C4-2B (cell line): ENCODE results near the gene GCK.

ENCODE experiments used
- H3K27ac ChIP-seq: fragments of 450-650 bp; 2 replicates; pipeline ENCODE4 v1.5.1; 2017
- ZFX ChIP-seq: fragments of 450-650 bp; IDR thresholded peaks from 2 replicates; pipeline ENCODE4 v1.6.1; 2017
- TF ChIP-seq, protein P1 (sequence below): fragments of 450-650 bp; conservative IDR thresholded peaks from 2 replicates; pipeline ENCODE4 v1.5.1; 2017; ENCODE audit warnings: mild to moderate bottlenecking

GCK gene

DNA sequence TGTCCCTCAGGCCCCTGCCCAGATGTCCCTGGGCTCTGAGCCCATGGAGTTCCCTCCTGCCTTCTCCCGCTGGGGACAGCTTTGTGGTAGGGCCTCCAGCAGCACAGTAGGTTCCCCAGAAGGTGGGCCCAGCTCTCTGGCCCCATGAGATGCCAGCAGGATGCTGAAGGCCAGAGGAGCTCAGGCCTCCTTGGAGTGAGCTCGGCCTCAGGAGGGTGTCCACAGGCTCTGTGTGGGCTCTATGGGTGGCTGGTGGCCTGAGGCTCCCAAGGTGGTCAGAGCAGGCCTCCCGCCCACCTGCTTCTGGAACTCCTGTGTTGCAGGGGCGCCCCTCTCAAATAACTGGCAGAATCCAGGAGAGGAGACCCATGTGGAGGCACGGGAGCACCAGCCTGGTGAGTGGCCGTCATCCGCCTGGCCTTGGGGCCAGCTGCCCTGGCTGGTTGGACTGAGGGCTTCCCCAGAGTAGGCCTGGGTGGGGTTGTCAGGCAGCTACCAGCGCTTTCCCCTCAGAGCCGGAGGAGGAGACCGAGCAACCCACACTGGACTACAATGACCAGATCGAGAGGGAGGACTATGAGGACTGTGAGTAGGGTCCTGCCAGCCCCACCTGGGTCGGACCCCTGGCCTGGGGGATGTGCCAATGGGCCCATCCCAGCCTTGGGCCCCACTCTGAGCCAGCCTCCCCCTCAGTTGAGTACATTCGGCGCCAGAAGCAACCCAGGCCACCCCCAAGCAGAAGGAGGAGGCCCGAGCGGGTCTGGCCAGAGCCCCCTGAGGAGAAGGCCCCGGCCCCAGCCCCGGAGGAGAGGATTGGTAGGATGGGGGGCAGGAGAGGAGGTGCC lies 81.9 kb downstream of the GCK start:
- no peak overlapping the region for H3K27ac ChIP-seq
- TF ChIP-seq ZFX, result no peak
- TF ChIP-seq, protein P1, sequence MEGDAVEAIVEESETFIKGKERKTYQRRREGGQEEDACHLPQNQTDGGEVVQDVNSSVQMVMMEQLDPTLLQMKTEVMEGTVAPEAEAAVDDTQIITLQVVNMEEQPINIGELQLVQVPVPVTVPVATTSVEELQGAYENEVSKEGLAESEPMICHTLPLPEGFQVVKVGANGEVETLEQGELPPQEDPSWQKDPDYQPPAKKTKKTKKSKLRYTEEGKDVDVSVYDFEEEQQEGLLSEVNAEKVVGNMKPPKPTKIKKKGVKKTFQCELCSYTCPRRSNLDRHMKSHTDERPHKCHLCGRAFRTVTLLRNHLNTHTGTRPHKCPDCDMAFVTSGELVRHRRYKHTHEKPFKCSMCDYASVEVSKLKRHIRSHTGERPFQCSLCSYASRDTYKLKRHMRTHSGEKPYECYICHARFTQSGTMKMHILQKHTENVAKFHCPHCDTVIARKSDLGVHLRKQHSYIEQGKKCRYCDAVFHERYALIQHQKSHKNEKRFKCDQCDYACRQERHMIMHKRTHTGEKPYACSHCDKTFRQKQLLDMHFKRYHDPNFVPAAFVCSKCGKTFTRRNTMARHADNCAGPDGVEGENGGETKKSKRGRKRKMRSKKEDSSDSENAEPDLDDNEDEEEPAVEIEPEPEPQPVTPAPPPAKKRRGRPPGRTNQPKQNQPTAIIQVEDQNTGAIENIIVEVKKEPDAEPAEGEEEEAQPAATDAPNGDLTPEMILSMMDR, result no peak

- TF ChIP-seq, protein P1, result no peak
- TF ChIP-seq ZFX, result no peak
- H3K27ac ChIP-seq, result no peak overlapping the region
Observed at GRCh38 chr7:44106311-44107065, 82.8 kb downstream of the GCK start.

- H3K27ac ChIP-seq, result no peak overlapping the region
- TF ChIP-seq, protein P1, result no peak
- no peak for TF ChIP-seq ZFX
Observed at GRCh38 chr7:44105832-44106231, 83.4 kb downstream of the GCK start.

DNA sequence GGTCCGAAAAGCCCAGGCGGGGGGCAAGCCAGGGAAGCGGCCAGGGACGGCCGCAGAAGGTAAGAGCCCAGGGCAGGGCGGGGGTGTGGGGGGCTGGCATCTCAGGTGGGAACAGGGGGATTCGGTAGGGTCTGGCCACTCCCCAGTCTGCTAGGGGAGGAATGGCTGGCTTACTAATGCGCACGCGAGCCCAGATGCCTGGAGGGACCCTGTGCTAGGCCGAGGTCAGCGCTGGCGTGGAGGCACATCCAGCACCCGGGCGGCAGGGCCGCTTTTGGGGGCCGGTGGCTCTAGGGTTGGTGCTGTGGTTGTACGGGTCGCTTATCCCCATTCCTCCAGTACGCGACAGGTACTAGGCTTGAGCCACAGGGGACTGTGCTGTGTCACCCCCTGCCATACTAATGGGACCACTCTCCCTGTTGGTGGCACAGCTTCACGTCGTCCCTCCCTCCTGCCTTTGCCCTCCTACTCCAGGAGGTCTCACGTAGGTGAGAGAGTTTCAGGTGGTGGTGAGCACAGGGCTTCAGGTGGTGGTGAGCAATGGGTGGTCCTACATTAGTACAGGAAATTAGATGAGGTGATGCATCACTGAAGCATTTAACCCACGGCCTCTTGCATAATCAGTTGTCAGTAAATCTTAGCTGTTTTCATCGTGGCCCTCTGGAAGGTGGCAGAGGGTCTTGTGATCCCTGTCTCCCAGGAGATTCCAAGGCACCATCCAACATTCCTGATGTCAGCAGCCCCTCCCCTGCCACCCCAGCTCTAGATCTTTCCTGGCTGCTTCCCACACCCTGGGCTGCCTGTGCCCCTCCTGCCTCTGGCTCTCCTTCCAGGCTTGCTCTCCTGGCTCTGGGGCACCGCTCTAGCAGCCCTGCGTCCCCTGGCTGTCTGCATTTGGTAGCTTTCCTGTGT lies 84.1 kb downstream of the GCK start:
- no peak for TF ChIP-seq ZFX
- TF ChIP-seq, protein P1, result no peak
- H3K27ac ChIP-seq, result no peak overlapping the region

DNA sequence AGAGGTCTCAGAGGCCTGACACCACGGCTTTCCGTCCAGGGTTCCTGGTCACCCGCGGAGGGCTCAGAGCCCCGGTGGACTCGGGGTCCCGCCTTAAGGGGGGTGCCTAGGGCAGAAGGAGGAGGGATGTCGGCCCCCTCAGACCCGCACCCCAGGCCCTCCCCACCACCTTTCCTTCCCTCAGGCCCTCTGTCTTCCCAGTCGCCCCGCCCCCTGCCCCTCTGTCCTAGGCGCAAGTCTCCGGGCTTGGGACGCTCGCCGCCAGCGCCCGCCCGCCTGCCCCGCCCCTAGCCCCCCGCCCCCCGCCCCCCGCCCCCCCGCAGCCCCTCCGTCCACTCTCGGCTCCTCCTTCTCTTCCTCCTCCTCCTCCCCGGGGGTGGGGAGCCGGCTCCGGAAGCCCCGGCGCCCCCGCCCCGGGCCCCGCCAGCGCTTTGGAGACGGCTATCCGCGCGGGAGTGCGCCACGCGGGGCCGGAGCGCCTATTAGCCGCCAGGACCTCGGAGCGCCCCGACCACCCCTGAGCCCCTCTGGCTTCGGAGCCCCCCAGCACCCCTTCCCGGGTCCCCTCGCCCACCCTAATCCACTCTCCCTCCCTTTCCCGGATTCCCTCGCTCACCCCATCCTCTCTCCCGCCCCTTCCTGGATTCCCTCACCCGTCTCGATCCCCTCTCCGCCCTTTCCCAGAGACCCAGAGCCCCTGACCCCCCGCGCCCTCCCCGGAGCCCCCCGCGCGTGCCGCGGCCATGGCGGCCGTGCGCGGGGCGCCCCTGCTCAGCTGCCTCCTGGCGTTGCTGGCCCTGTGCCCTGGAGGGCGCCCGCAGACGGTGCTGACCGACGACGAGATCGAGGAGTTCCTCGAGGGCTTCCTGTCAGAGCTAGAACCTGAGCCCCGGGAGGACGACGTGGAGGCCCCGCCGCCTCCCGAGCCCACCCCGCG lies 85.0 kb downstream of the GCK start, which contains the start of gene AEBP1:
AEBP1 (plus strand) TSS at position 423 of the 937 bp plus-strand sequence; CDS start at position 744, 321 bp downstream.
- TF ChIP-seq ZFX, result no peak
- TF ChIP-seq, protein P1, result no peak
- H3K27ac ChIP-seq, result no peak within 1 kb of the TSS

DNA sequence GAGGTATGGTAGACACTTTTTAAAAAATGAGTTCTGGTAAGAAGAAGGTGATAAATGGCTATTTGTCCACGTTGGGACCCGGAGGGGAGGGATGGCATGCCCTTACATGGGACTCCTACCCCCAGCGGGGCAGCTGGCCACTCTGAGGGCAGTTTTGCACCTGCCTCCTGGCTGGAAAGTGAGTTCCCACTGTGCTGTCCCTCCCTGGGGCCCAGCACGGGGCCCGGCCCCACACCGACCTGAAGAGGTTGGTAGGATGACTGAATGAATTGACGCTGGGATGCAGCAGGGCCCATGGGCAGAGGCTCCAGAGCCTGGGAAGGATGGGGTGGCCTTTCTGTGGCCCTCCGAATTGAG lies 85.7 kb downstream of the GCK start:
- H3K27ac ChIP-seq, result no peak overlapping the region
- TF ChIP-seq, protein P1, result no peak
- no peak for TF ChIP-seq ZFX
